HG02623 (cell line): ENCODE measurements around the gene MXD1.
"Not testable (repeated sequence)": the region's sequence is repeated elsewhere in the genome, so short reads cannot be mapped to it uniquely, and the experiment has no call there.

Source experiments
- ATAC-seq: cut with Tn5 transposase; IDR thresholded peaks from one replicate; pipeline ENCODE4 v1.9.1; 2021; ENCODE audit warnings: moderate library complexity; ENCODE audit not compliant: unreplicated experiment

MXD1 gene, protein sequence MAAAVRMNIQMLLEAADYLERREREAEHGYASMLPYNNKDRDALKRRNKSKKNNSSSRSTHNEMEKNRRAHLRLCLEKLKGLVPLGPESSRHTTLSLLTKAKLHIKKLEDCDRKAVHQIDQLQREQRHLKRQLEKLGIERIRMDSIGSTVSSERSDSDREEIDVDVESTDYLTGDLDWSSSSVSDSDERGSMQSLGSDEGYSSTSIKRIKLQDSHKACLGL

DNA sequence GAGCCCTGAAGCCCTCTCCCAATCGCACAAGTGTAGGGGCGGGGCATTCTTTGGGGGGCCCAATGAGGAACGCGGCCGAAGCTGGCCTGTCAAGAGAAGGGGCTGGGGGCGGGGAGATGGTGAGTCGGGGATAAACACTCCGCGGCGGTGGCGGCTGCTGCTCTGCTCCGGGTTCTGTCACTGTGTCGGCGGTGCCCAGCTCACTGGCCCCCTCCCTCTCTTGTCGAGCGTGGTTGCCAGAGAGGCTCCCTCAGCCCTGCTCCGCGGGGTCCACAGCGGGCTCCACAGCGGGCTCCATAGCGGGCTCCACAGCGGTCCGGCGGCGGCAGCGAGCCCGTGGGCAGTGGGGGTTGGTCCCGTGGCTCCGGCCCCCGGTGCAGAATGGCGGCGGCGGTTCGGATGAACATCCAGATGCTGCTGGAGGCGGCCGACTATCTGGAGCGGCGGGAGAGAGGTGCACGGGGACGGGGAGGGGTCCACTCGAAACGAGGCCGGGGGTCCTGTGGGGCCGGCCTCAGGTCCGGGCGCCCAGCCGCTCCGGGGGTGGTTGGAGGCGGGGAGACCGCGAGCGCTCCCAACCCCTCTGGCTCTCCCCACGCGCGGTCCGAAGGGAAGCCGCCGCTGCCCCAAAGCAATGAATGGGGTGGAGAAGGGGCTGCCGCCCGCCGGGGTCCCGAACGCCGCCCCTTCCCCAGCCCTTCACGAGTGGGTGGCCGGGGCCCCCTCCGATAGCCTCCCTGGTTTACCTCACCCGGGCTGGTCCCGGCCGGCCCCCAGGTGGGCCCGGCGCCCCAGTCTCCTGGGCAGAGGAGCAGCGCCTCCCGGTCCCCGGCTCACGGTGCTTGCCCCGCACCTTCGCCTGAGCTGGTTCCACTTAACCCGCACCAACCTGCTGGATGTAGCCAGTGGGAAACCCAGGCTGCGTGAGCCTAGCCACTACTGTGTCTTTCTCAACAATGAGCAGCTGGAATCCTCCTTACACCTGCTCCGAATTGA lies at the start of gene MXD1:
Gene MXD1, plus strand, starts transcription at position 160 of the 996 bp plus-strand sequence. Its CDS starts 222 bp downstream, at position 382.
- no peak for ATAC-seq

GRCh38 chr2:69888451-69888850 lies 26.5 kb upstream of the MXD1 start:
- no peak for ATAC-seq

- no peak for ATAC-seq
These were observed 25.6 kb upstream of the MXD1 start for GRCh38 chr2:69889302-69889701.

GRCh38 chr2:69890881-69891280 lies 24.0 kb upstream of the MXD1 start:
- no peak for ATAC-seq

DNA sequence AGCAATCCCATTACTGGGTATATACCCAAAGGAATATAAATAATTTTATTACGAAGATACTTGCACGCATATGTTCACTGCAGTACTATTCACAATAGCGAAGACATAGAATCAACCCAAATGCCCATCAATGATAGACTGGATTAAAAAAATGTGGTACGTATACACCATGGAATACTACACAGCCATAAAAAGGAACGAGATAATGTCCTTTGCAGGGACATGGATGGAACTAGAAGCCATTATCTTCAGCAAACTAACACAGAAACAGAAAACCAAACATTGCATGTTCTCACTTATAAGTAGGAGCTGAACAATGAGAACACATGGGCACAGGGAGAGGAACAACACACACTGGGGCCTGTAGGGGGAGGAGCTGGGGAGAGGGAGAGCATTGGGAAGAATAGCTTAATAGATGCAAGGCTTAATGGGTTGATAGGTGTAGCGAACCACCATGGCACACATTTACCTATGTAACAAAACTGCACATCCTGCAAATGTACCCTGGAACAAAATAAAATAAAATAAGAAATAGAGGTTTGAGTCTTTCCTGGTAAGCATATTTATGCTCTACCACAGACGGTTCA lies 22.0 kb upstream of the MXD1 start:
- not testable (repeated sequence) for ATAC-seq

GRCh38 chr2:69893684-69894551 lies 21.0 kb upstream of the MXD1 start, which contains the start of gene SNRNP27:
Gene SNRNP27, plus strand, starts transcription at chr2:69893956. Its CDS starts 29 bp downstream, at chr2:69893985.
- ATAC-seq, result peak; percentile 50

GRCh38 chr2:69894737-69895136 lies 20.2 kb upstream of the MXD1 start:
- ATAC-seq, result not testable (repeated sequence)

GRCh38 chr2:69902213-69902922 lies 12.5 kb upstream of the MXD1 start:
- no peak for ATAC-seq

DNA sequence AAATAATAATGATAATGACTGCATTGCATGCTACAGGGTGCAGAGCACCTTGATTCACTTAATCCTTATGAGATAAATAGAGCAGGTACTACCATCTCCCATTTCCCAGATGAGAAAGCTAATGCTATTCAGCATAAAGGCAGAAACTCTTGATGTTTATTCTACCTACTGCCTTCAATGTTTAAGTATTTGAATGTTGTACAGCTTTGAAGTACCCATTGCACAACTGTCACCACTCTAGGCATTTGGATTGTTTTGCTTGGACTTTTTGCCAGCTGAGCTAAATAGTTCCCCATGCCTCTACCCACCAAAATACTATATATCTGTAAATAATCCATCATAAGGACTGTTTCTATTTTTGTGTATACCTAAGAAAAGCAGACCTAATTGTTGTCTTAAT lies 7.7 kb upstream of the MXD1 start:
- ATAC-seq, result no peak

DNA sequence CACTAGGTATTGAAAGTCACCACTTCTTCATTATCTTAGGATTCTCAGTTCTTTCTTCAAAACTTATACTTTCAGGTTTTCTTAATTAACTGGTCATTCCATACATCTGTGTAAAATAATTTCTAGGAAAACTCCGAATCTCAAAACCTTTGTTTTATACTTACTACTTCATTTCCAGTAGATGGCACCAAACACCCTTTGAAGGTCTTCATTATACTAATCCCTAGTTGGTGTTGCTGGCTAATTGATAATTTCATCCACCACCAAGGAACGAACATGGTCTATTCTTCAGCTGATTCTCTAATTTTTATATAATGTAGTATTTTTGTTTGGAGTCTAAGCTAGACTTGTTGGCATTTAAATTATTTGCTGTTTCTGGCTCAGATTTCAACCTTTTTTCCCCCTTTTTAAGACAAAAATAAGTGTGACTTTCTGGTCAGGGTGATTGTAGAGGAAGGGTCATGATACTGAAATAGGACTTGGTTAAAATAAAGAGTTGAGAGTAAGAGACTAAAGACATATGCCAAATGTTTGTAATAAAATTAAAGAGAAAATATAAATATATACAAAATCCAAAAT lies 2.8 kb upstream of the MXD1 start:
- ATAC-seq, result no peak

DNA sequence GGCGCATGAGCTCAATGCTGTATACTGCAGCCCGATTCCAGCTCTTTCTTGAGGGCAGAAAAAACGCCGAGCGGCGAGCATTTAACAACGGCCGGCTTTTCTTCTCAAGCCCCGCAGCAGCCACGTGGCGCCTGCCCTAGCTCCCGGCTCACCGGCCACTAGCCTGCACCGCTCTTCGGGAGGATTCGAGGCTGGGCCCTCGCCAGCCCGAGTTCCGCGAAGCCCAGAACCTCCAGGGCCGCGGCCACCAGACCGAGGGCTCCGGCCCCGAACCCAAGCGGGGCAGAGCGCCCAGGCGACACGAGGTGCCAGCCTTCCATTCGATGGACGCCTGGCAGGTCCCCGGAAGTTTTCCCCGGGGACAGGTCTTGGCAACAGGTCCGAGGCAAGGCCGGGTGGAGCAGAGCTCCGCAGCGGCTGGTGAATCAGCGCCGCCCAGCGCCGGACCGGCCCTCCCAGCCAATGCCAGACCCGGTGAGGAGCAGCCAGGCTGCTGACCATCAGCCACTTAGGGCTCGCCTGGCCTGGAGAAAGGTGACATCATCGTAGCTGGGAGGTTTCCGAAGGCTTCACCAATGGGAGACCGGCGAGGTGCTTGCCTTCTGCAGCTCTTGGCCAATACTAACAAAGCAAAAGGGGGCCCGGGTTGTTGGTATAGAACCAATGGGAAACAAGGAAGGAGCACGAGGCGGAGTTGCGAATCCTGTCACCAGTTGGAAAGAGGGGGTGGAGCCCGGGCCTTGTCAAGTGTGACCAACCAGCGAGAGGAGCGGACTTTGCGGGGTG lies 552 bp upstream of the MXD1 start:
- peak; percentile 80 for ATAC-seq

- no peak for ATAC-seq
These were observed 1.2 kb downstream of the MXD1 start for GRCh38 chr2:69916106-69916505.

DNA sequence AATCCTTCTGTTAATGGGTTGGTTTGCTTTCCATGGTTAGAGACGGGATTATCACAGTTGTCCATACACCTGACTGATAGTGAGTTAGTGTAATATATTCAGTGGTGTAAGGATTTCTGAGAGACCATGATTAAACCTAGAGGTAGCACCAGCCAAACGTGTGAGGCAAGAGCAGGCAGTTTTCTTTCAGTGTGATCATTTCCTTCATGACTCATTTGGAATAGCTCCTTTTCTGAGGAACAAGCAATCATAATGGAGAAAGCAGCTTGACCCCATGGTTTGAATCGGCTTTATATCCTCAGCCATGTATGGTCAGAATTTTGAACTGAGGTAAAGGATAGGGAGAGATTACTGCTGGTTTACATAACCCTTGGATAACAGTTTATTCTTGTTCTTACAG lies 2.9 kb downstream of the MXD1 start:
- ATAC-seq, result no peak

DNA sequence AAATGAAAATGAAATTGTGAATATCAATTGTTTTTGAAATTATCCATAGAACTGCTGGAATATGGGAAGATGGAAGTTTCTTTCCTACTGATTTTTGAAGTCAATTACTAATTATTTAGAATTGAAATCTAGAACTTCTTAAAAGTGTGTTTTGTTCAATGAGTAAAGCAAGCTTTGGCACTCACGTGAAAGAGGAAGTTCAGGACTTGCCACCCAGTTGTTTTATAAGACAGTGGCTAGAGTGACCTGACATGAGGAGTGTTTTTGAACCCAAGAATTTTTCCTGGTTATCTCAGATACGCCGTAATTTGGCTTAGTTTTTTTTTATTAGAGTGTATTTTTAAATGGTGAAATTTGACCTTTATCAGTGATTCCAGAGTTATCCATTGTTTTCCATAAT lies 3.5 kb downstream of the MXD1 start:
- no peak for ATAC-seq

DNA sequence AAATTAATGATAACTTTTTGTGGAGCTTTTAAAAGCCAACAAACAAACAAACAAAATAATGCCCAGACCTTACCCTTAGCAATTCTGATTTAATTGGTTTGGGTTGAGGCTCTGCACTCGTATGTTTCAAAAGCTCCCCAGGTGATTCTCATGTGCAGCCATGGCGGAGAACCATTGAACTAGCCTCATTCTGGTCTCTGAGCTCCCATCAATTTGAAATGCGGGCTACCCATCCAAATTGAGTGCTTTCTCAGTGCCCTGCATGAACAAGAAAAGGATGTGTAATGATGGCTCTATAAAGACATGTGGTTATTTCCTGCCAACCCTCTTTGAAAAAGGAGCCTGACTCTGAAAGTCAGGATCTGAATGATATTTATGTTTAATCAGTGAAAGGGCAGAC lies 8.2 kb downstream of the MXD1 start:
- ATAC-seq, result no peak

- ATAC-seq, result no peak
These were observed 12.1 kb downstream of the MXD1 start for GRCh38 chr2:69926849-69927515.

- ATAC-seq, result no peak
These were observed 17.1 kb downstream of the MXD1 start for GRCh38 chr2:69931832-69932595.

- ATAC-seq, result no peak
These were observed 17.6 kb downstream of the MXD1 start for GRCh38 chr2:69932596-69932922.
